HFF-Myc (cell line): Measurements from ENCODE around the gene DTX2.
"Not testable (repeated sequence)": the region's sequence is repeated elsewhere in the genome, so short reads cannot be mapped to it uniquely, and the experiment has no call there.

Source experiments
- DNase-seq: peaks from one replicate; pipeline ENCODE4 v3.0.0-alpha.2; 2011; ENCODE audit warnings: low read depth; ENCODE audit errors: extremely low read depth
- H3K4me3 ChIP-seq: replicated peaks from 2 replicates; pipeline ENCODE4 v1.5.1; 2011; ENCODE audit warnings: low read depth, mild to moderate bottlenecking, control low read depth, low read length
- CTCF ChIP-seq: IDR thresholded peaks from 2 replicates; pipeline ENCODE4 v1.5.1; 2012; ENCODE audit warnings: mild to moderate bottlenecking, low read depth, low read length, control low read depth; ENCODE audit errors: missing control alignments

Gene DTX2

GRCh38 chr7:76512941-76513816, 51.7 kb downstream of the DTX2 start:
- TF ChIP-seq CTCF = peak; percentile 19
- H3K4me3 ChIP-seq = no peak overlapping the region
- DNase-seq = no peak

- TF ChIP-seq CTCF = no peak
- no peak overlapping the region for H3K4me3 ChIP-seq
- DNase-seq = no peak
Measured at GRCh38 chr7:76513817-76514799, 52.6 kb downstream of the DTX2 start.

- no peak overlapping the region for H3K4me3 ChIP-seq
- no peak for TF ChIP-seq CTCF
- DNase-seq = no peak
Measured at GRCh38 chr7:76514926-76515771, 53.6 kb downstream of the DTX2 start.

- peak; percentile 56 for TF ChIP-seq CTCF
- DNase-seq = no peak
- no peak overlapping the region for H3K4me3 ChIP-seq
Measured at GRCh38 chr7:76515999-76516443, 54.5 kb downstream of the DTX2 start.

GRCh38 chr7:76516932-76517331, 55.4 kb downstream of the DTX2 start:
- not testable (repeated sequence) for DNase-seq, H3K4me3 ChIP-seq

- not testable (repeated sequence) for DNase-seq
Measured at GRCh38 chr7:76526183-76526582, 64.7 kb downstream of the DTX2 start.

GRCh38 chr7:76531643-76532042, 70.1 kb downstream of the DTX2 start:
- not testable (repeated sequence) for DNase-seq, H3K4me3 ChIP-seq

More at GRCh38 chr7:76526183-76526582, 64.7 kb downstream of the DTX2 start:
- not testable (repeated sequence) for H3K4me3 ChIP-seq

- not testable (repeated sequence) for DNase-seq, H3K4me3 ChIP-seq
Measured at GRCh38 chr7:76543197-76543596, 81.7 kb downstream of the DTX2 start, which contains the start of gene SPDYE16. Gene SPDYE16, minus strand, starts transcription at chr7:76543297. Its CDS starts 1,838 bp downstream, at chr7:76541459.

- peak; percentile 72 for DNase-seq
Measured at GRCh38 chr7:76549025-76549854, 87.7 kb downstream of the DTX2 start.

GRCh38 chr7:76549855-76550248, 88.3 kb downstream of the DTX2 start:
- not testable (repeated sequence) for DNase-seq
- peak overlapping the region; percentile 67 for H3K4me3 ChIP-seq

More at GRCh38 chr7:76549025-76549854, 87.7 kb downstream of the DTX2 start:
- peak overlapping the region; percentile 67 for H3K4me3 ChIP-seq

- not testable (repeated sequence) for H3K4me3 ChIP-seq
Measured at GRCh38 chr7:76551992-76552391, 90.5 kb downstream of the DTX2 start.

More at GRCh38 chr7:76551992-76552391, 90.5 kb downstream of the DTX2 start:
- not testable (repeated sequence) for DNase-seq
